H1 (cell line): ENCODE results near the gene MVK. TPM values are rescaled to one million over a fixed set of nuclear protein-coding genes. Genes with fewer than 3 reads are reported as not detected.

Experiments
- CTCF ChIA-PET: fragments of 300-600 bp; sonication (Branson Sonifier 250); formaldehyde crosslinking; loops from one replicate; lab custom pipeline; 2021; ENCODE audit not compliant: partially characterized antibody; lab: Charles Lee
- POLR2A ChIA-PET: fragments of 300-600 bp; sonication (Branson Sonifier 250); formaldehyde crosslinking; loops from one replicate; lab custom pipeline; 2021; ENCODE audit warnings: inconsistent platforms; ENCODE audit not compliant: partially characterized antibody; lab: Charles Lee
- DNase-seq, 2 experiments: peaks; one replicate each; pipeline versions ENCODE4 v3.0.0 to v3.0.0-alpha.2; 2010 to 2022; ENCODE audit warnings: low spot score in 2 of 2, low read depth in 1 of 2, mixed read lengths in 1 of 2
- FAIRE-seq: peaks from 2 replicates; lab custom pipeline; 2011; peaks lifted over from hg19 to GRCh38; lab: Jason Lieb, UNC
- H2AFZ ChIP-seq: 2 replicates; pipeline ENCODE4 v1.8.1; 2012; ENCODE audit warnings: low read length, inconsistent platforms
- H2AK5ac ChIP-seq: 2 replicates; pipeline ENCODE4 v1.6.1; 2013; ENCODE audit warnings: low read depth, low read length
- H2BK120ac ChIP-seq: replicated peaks from 2 replicates; pipeline ENCODE3; 2013; ENCODE audit warnings: low read depth, low read length, inconsistent platforms
- H2BK12ac ChIP-seq: 2 replicates; pipeline ENCODE4 v1.6.1; 2013; ENCODE audit warnings: low read depth, low read length
- H2BK15ac ChIP-seq: 2 replicates; pipeline ENCODE4 v1.6.1; 2013; ENCODE audit warnings: low read length
- H2BK20ac ChIP-seq: 2 replicates; pipeline ENCODE4 v1.6.1; 2013; ENCODE audit warnings: low read length
- H2BK5ac ChIP-seq: 2 replicates; pipeline ENCODE4 v1.6.1; 2013; ENCODE audit warnings: low read depth, low read length
- H3K14ac ChIP-seq: 2 replicates; pipeline ENCODE4 v1.6.1; 2013; ENCODE audit warnings: inconsistent platforms; ENCODE audit not compliant: insufficient read length
- H3K18ac ChIP-seq: 2 replicates; pipeline ENCODE4 v1.6.1; 2013; ENCODE audit warnings: low read length; ENCODE audit errors: extremely low read depth
- H3K23ac ChIP-seq: 2 replicates; pipeline ENCODE4 v1.6.1; 2013; ENCODE audit warnings: inconsistent platforms; ENCODE audit not compliant: insufficient read length
- H3K23me2 ChIP-seq: 2 replicates; pipeline ENCODE4 v1.6.1; 2013; ENCODE audit warnings: low read depth, low read length
- H3K27ac ChIP-seq: 2 replicates; pipeline ENCODE4 v1.6.1; 2011; ENCODE audit warnings: low read depth, low read length, inconsistent platforms
- H3K27me3 ChIP-seq, 4 experiments: replicated peaks in 1 of 4; 1 replicate in 1 of 4; 2 replicates in 3 of 4; pipeline versions ENCODE4 v1.6.1 to v1.8.1; 2011 to 2013; ENCODE audit warnings: low read length in 3 of 4, mild to moderate bottlenecking in 3 of 4, inconsistent platforms in 2 of 4, mixed read lengths in 2 of 4, moderate library complexity in 1 of 4; ENCODE audit not compliant: control insufficient read depth in 3 of 4, insufficient read depth in 3 of 4; ENCODE audit errors: extremely low read depth in 1 of 4
- H3K36me3 ChIP-seq, 4 experiments: 2 replicates each; pipeline versions ENCODE4 v1.6.1 to v1.8.1; 2011 to 2013; ENCODE audit warnings: mild to moderate bottlenecking in 4 of 4, low read length in 3 of 4, moderate library complexity in 2 of 4, control low read depth in 1 of 4, inconsistent platforms in 1 of 4; ENCODE audit not compliant: insufficient read depth in 4 of 4, control insufficient read depth in 2 of 4
- H3K4ac ChIP-seq: replicated peaks from 2 replicates; pipeline ENCODE3; 2013; ENCODE audit warnings: low read length, low read depth, mixed read lengths, inconsistent platforms; ENCODE audit not compliant: insufficient read length
- H3K4me1 ChIP-seq, 4 experiments: replicated peaks in 1 of 4; 1 replicate in 1 of 4; 2 replicates in 3 of 4; pipeline versions ENCODE4 v1.6.1 to v1.8.1; 2011 to 2013; ENCODE audit warnings: low read length in 3 of 4, inconsistent platforms in 2 of 4, mixed read lengths in 1 of 4; ENCODE audit not compliant: insufficient read depth in 4 of 4, control insufficient read depth in 3 of 4
- H3K4me2 ChIP-seq, 2 experiments: 2 replicates each; pipeline versions ENCODE4 v1.6.1 to v1.8.1; 2011 to 2013; ENCODE audit warnings: low read depth in 2 of 2, low read length in 2 of 2, control low read depth in 1 of 2, inconsistent platforms in 1 of 2, mild to moderate bottlenecking in 1 of 2; ENCODE audit not compliant: insufficient read depth in 1 of 2
- H3K4me3 ChIP-seq, 4 experiments: fragments of 200-600, 300-600 bp in 1 of 4; sonication (generic), shearing (Covaris generic), sonication (Bioruptor Twin) in 1 of 4; 2 replicates each; pipeline versions ENCODE4 v1.5.1 to v1.8.1; 2011 to 2016; ENCODE audit warnings: low read length in 4 of 4, low read depth in 3 of 4, control low read depth in 2 of 4, inconsistent platforms in 2 of 4, mild to moderate bottlenecking in 2 of 4, mixed read lengths in 1 of 4, moderate library complexity in 1 of 4; ENCODE audit not compliant: insufficient read depth in 2 of 4; ENCODE audit errors: extremely low read depth in 1 of 4
- H3K56ac ChIP-seq: replicated peaks from 2 replicates; pipeline ENCODE3; 2013; ENCODE audit warnings: low read depth, mild to moderate bottlenecking, mixed read lengths, low read length, inconsistent platforms; ENCODE audit not compliant: insufficient read length
- H3K79me1 ChIP-seq: 2 replicates; pipeline ENCODE4 v1.6.1; 2013; ENCODE audit warnings: low read depth, low read length, control low read depth
- H3K79me2 ChIP-seq, 2 experiments: 2 replicates each; pipeline versions ENCODE4 v1.6.1 to v1.8.1; 2012 to 2013; ENCODE audit warnings: low read length in 2 of 2, mild to moderate bottlenecking in 2 of 2, inconsistent platforms in 1 of 2; ENCODE audit not compliant: insufficient read depth in 2 of 2, control insufficient read depth in 1 of 2
- H3K9ac ChIP-seq, 4 experiments: replicated peaks in 1 of 4; 1 replicate in 1 of 4; 2 replicates in 3 of 4; pipeline versions ENCODE4 v1.6.1 to v1.8.1; 2011 to 2013; ENCODE audit warnings: low read depth in 3 of 4, low read length in 3 of 4, control low read depth in 2 of 4, mild to moderate bottlenecking in 2 of 4, moderate library complexity in 2 of 4, inconsistent platforms in 1 of 4; ENCODE audit errors: extremely low read depth in 1 of 4
- H3K9me3 ChIP-seq, 2 experiments: 2 replicates each; pipeline versions ENCODE4 v1.6.1 to v1.8.1; 2012 to 2013; ENCODE audit warnings: mild to moderate bottlenecking in 2 of 2, moderate library complexity in 2 of 2, control low read depth in 1 of 2, inconsistent platforms in 1 of 2, low read depth in 1 of 2, low read length in 1 of 2, mixed read lengths in 1 of 2; ENCODE audit not compliant: insufficient read depth in 2 of 2
- H4K20me1 ChIP-seq, 2 experiments: replicated peaks in 1 of 2; 2 replicates each; pipeline versions ENCODE3 to v1.8.1; 2011 to 2013; ENCODE audit warnings: inconsistent platforms in 2 of 2, low read length in 2 of 2, mild to moderate bottlenecking in 1 of 2; ENCODE audit not compliant: insufficient read depth in 2 of 2, control insufficient read depth in 1 of 2
- H4K5ac ChIP-seq: 2 replicates; pipeline ENCODE4 v1.6.1; 2013; ENCODE audit warnings: low read length, low read depth, mixed read lengths, inconsistent platforms; ENCODE audit not compliant: insufficient read length
- H4K8ac ChIP-seq: 2 replicates; pipeline ENCODE4 v1.8.0; 2013; ENCODE audit warnings: mild to moderate bottlenecking, moderate library complexity, low read length, inconsistent platforms; ENCODE audit not compliant: insufficient read depth; ENCODE audit errors: extremely low read depth
- H4K91ac ChIP-seq: replicated peaks from 2 replicates; pipeline ENCODE3; 2013; ENCODE audit warnings: low read length, mixed read lengths, inconsistent platforms; ENCODE audit not compliant: insufficient read length
- BACH1 ChIP-seq: IDR thresholded peaks from 2 replicates; pipeline ENCODE4 v1.6.1; 2012; ENCODE audit warnings: low read length, improper control_type of control experiment
- KDM1A ChIP-seq: fragments of 200-600, 300-600 bp; sonication (generic); IDR thresholded peaks from 2 replicates; pipeline ENCODE4 v1.7.1; 2016; ENCODE audit warnings: mild to moderate bottlenecking, low read length, borderline replicate concordance
- SP2 ChIP-seq: IDR thresholded peaks from 2 replicates; pipeline ENCODE4 v1.6.1; 2012; ENCODE audit warnings: mild to moderate bottlenecking, low read length, inconsistent platforms
- ZNF274 ChIP-seq: IDR thresholded peaks from 2 replicates; pipeline ENCODE4 v1.7.0; 2012; ENCODE audit warnings: low read length, borderline replicate concordance; ENCODE audit errors: extremely low read depth
- WGBS, 2 experiments: shearing (Covaris generic) in 1 of 2; methylation state at CpG; one replicate each; pipeline versions ENCODE4 v1.1.6 to v1.1.7; 2013 to 2015; ENCODE audit warnings: low lambda C conversion rate in 2 of 2, mixed read lengths in 2 of 2, inconsistent platforms in 1 of 2, low coverage in 1 of 2, missing lambda C conversion rate in 1 of 2; ENCODE audit not compliant: insufficient replicate concordance in 2 of 2, insufficient coverage in 1 of 2, insufficient read length in 1 of 2; ENCODE audit errors: extremely low coverage in 1 of 2, missing lambda C conversion rate in 1 of 2; 5-methylcytosine and 5-hydroxymethylcytosine counted together
- polyA plus RNA-seq, 7 experiments: library from polyadenylated mRNA; depleted of rRNA in 3 of 7; stranded (reverse) in 5 of 7; unstranded in 2 of 7; fragments of >200 nt in 5 of 7; fragments of 200-250 nt in 2 of 7; gene quantifications; 1 replicate in 5 of 7; 2 replicates in 1 of 7; 4 replicates in 1 of 7; pipeline versions ENCODE4 v1.2.1 to v1.2.3, GENCODE V29; 2011 to 2013; ENCODE audit warnings: missing spikeins in 2 of 7, mixed read lengths in 2 of 7
- total RNA-seq: library from RNA; stranded (reverse); fragmentation: NEBNext Ultra II Directional; extraction: Animal tissue kit (Norgen Biotek cat#: 25700); gene quantifications from 2 replicates; pipeline ENCODE4 v1.2.1, GENCODE V29; 2021

The MVK gene
- total and polyA plus RNA-seq, 2 of the 8 experiments (the other 6 are each of a cell fraction or from before 2014, with no cell fraction given), result 15.7 to 20.9 TPM

DNA sequence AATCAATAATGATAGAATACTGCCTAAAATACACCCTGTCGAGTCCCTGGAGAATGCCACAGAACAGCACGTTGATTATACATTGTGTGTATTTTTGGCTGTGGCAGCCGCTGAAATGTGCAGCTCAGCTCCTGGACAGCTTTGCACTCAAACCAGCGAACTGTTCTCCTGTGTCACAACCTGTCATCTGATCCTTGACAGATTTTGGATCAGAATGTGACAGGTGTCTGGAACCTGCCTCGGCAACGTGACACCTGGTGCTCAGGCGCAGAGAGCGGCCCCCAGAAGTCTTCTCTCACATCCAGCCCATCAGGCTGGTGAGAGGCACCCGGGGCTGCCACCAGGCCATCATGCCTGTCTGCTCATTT lies 19.3 kb downstream of the MVK start:
- Histone ChIP-seq H3K9me3 (no peaks in the 10 kb centered on the region), H2BK120ac (no peak overlapping the region), H2AK5ac (no peak overlapping the region), H4K91ac (no peak overlapping the region), H3K23me2 (no peaks in the 10 kb centered on the region), H3K14ac (no peak overlapping the region), H4K8ac (no peak overlapping the region), H3K79me1 (no peaks in the 10 kb centered on the region), H3K23ac (no peak overlapping the region), H3K36me3 (peaks cover 0 to 15% (median 4%) of the 10 kb centered on the region in 4 experiments; a peak in 5 of 8 replicates), H2AFZ (no peak overlapping the region), H3K4me2 (no peak overlapping the region), H3K79me2 (no peaks in the 10 kb centered on the region), H3K27me3 (no peaks in the 10 kb centered on the region), H2BK20ac (no peak overlapping the region), H3K18ac (no peak overlapping the region), H3K9ac (no peak overlapping the region), H2BK15ac (no peak overlapping the region), H4K20me1 (peaks cover 0 to 4% of the 10 kb centered on the region in 2 experiments), H2BK12ac (no peak overlapping the region), H3K4me3 (no peak overlapping the region), H3K4me1 (peaks cover 0 to under 1% (median under 1%) of the 10 kb centered on the region in 4 experiments; a peak in 2 of 7 replicates), H3K56ac (no peak overlapping the region), H4K5ac (no peak overlapping the region), H3K27ac (no peak overlapping the region), H3K4ac (no peak overlapping the region), H2BK5ac (no peak overlapping the region)
- ChIA-PET POLR2A (no interaction called here), CTCF (interaction anchor here (0.6 to 11.3 kb wide), 7 partner anchors 19 to 473 kb away, joined by 3 to 163 read pairs (median 4); partner anchors contain the start of genes MMAB and MVK)
- DNase-seq (no peak), FAIRE-seq (no peak)
- 92% methylated on average over 9 of the region's 9 CpGs; no CpG with 5 or more reads in 1 of the 2 experiments for WGBS, 2 experiments
- TF ChIP-seq ZNF274 (no peak), KDM1A (no peak), SP2 (no peak), BACH1 (no peak)
